Type B pancreatic cell (in vitro differentiated cells): ENCODE results near the gene ANKLE2. TPM values are rescaled to one million over a fixed set of nuclear protein-coding genes. Genes with fewer than 3 reads are reported as not detected.

ENCODE experiments used
- DNase-seq: peaks from one replicate; pipeline ENCODE4 v3.0.0; 2021; ENCODE audit warnings: mixed read lengths; ENCODE audit not compliant: unreplicated experiment; ENCODE audit errors: extremely low spot score
- H3K27ac Mint-ChIP-seq: 2 replicates; pipeline ENCODE4 v1.8.0; 2021; ENCODE audit warnings: mild to moderate bottlenecking, mixed read lengths
- H3K27me3 Mint-ChIP-seq: 2 replicates; pipeline ENCODE4 v1.8.0; 2021; ENCODE audit warnings: mixed read lengths
- H3K36me3 Mint-ChIP-seq: 2 replicates; pipeline ENCODE4 v1.8.0; 2021; ENCODE audit warnings: mixed read lengths
- H3K4me1 Mint-ChIP-seq: one replicate; pipeline ENCODE4 v1.8.0; 2021; ENCODE audit warnings: mixed read lengths; ENCODE audit not compliant: unreplicated experiment
- H3K4me3 Mint-ChIP-seq: 2 replicates; pipeline ENCODE4 v1.8.0; 2021; ENCODE audit warnings: mild to moderate bottlenecking, mixed read lengths
- H3K9me3 Mint-ChIP-seq: 2 replicates; pipeline ENCODE4 v1.8.0; 2021; ENCODE audit warnings: mixed read lengths
- total RNA-seq: library from RNA; stranded (reverse); gene quantifications from 2 replicates; pipeline ENCODE4 v1.2.1, GENCODE V29; 2021; ENCODE audit warnings: low replicate concordance
- TF ChIP-seq, protein P1 (sequence below): fragments of 200-600 bp; sonication (generic); conservative IDR thresholded peaks from 2 replicates; pipeline ENCODE4 v1.5.0; 2021; ENCODE audit warnings: antibody characterized with exemption, mild to moderate bottlenecking

The ANKLE2 gene
- total RNA-seq, 1 donor from 2014 or later: 75.9 TPM

DNA sequence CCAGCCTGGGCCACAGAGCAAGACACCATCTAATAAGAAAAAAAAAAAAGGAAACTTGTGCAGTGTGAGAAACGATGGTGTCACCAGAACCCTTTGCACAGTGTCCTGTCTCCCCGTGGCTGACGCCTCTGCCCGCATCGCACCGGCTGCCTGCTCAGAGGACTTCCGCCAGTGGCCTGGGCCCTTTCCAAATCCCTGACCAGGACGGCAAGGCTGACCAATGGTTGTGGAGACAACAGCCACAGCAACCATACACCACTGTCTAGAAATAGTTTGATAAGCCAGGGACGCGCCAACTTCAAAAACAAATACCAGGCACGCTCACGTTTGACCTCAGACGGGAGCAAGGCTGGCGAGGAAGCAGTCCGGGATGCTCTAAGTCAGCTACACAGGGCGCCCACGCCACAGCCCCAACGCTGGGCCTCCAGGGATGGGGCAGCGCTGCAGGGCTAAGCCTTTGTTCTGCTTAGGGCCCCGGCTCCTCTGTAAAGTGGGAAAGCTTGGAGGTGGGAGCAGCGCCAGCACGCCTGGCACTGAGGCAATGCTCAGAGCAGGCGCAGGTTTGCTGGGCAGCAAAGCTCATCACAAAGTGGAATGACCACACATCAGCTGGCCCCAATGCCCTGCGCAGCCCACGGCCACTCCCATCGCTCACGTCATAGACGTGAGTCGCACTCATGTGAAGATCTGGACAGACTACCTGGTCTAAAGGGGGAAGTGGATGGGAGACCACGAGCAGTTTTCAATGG, 38.4 kb downstream of the ANKLE2 start:
- Mint-ChIP-seq H3K4me3 (no peak overlapping the region), H3K36me3 (peaks cover 9% of the 10 kb centered on the region), H3K27ac (no peak overlapping the region), H3K27me3 (no peaks in the 10 kb centered on the region), H3K9me3 (no peaks in the 10 kb centered on the region), H3K4me1 (no peaks in the 10 kb centered on the region)
- TF ChIP-seq, protein P1, sequence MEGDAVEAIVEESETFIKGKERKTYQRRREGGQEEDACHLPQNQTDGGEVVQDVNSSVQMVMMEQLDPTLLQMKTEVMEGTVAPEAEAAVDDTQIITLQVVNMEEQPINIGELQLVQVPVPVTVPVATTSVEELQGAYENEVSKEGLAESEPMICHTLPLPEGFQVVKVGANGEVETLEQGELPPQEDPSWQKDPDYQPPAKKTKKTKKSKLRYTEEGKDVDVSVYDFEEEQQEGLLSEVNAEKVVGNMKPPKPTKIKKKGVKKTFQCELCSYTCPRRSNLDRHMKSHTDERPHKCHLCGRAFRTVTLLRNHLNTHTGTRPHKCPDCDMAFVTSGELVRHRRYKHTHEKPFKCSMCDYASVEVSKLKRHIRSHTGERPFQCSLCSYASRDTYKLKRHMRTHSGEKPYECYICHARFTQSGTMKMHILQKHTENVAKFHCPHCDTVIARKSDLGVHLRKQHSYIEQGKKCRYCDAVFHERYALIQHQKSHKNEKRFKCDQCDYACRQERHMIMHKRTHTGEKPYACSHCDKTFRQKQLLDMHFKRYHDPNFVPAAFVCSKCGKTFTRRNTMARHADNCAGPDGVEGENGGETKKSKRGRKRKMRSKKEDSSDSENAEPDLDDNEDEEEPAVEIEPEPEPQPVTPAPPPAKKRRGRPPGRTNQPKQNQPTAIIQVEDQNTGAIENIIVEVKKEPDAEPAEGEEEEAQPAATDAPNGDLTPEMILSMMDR: no peak
- DNase-seq: no peak

- Mint-ChIP-seq H3K9me3 (no peaks in the 10 kb centered on the region), H3K36me3 (peaks cover under 1% of the 10 kb centered on the region), H3K27me3 (no peaks in the 10 kb centered on the region), H3K4me3 (no peak overlapping the region), H3K27ac (peak overlapping the region; percentile 46), H3K4me1 (no peaks in the 10 kb centered on the region)
- DNase-seq: no peak
- TF ChIP-seq, protein P1: no peak
Measured at GRCh38 chr12:132720606-132721345, 40.9 kb downstream of the ANKLE2 start.

- no peaks in the 10 kb centered on the region for H3K36me3 Mint-ChIP-seq
- H3K4me3 Mint-ChIP-seq: no peak overlapping the region
- no peak overlapping the region for H3K27ac Mint-ChIP-seq
- no peaks in the 10 kb centered on the region for H3K27me3 Mint-ChIP-seq
- no peaks in the 10 kb centered on the region for H3K9me3 Mint-ChIP-seq
- H3K4me1 Mint-ChIP-seq: no peaks in the 10 kb centered on the region
- TF ChIP-seq, protein P1: no peak
- no peak for DNase-seq
Measured at GRCh38 chr12:132719954-132720324, 41.7 kb downstream of the ANKLE2 start.

DNA sequence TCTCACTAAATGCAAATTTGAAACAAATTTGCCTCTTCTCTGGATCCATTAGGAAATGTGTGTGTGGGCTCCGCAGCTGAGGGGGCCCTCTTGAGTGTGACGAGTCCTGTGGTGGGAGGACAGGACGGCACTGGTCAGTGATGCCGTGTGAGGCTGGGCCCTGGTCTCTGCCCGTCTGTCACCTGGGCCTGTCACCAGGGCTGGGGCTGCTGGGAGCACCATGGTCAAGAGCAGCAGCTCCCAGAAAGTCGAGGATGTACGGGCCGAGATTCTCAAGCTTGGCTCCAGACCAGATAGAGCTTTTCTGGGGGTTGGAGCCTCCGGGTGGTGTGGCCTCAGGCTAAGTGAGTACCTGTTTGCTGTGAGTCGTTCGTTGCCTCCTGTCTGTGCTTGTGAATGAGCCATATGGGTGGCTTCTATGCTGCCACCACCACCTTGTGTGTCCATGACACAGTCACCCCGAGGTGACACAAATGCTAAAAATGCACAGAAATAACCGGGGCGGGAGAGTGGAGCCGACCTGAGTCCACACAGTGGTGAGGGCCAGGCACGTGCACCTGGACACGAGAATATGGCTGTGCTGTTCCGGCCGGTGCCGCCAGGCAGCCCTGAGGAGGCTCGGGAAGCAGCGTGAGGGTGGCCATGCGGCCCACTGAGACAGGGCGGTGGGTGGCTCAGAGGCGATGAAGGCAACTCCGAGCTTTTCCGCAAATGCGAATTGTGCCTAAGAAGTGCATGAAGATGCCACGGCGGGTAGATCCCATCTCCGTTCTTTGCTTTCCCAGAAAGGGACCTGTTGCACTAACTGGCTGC, 42.3 kb downstream of the ANKLE2 start:
- DNase-seq: no peak
- no peak overlapping the region for H3K27ac Mint-ChIP-seq
- TF ChIP-seq, protein P1: no peak
- no peaks in the 10 kb centered on the region for H3K9me3 Mint-ChIP-seq
- peaks cover 3% of the 10 kb centered on the region for H3K36me3 Mint-ChIP-seq
- H3K4me3 Mint-ChIP-seq: no peak overlapping the region
- H3K27me3 Mint-ChIP-seq: no peaks in the 10 kb centered on the region
- H3K4me1 Mint-ChIP-seq: no peaks in the 10 kb centered on the region

GRCh38 chr12:132718644-132719043, 43.0 kb downstream of the ANKLE2 start:
- no peaks in the 10 kb centered on the region for H3K4me1 Mint-ChIP-seq
- peaks cover 3% of the 10 kb centered on the region for H3K36me3 Mint-ChIP-seq
- no peaks in the 10 kb centered on the region for H3K27me3 Mint-ChIP-seq
- H3K4me3 Mint-ChIP-seq: no peak overlapping the region
- TF ChIP-seq, protein P1: no peak
- H3K9me3 Mint-ChIP-seq: no peaks in the 10 kb centered on the region
- no peak overlapping the region for H3K27ac Mint-ChIP-seq
- no peak for DNase-seq
